Right cardiac atrium (tissue), 5 donors: ENCODE data around the gene PIK3R2. TPM values are rescaled to one million over a fixed set of nuclear protein-coding genes. Genes with fewer than 3 reads are reported as not detected.

ENCODE experiments used
- ATAC-seq, 2 donors: fragments of 200-7000 bp; cut with Tn5 transposase; one replicate each; pipeline versions ENCODE4 v1.8.0 to v1.9.1; 2020; ENCODE audit warnings: moderate library complexity in 2 of 2, mild to moderate bottlenecking in 1 of 2
- DNase-seq, 3 donors: peaks; one replicate each; pipeline ENCODE4 v3.0.0-alpha.2; 2020
- H3K27ac ChIP-seq: one replicate; pipeline ENCODE4 v1.5.1; 2013; ENCODE audit warnings: mild to moderate bottlenecking, low read length, control low read depth, moderate library complexity
- H3K27me3 ChIP-seq: one replicate; pipeline ENCODE4 v1.6.1; 2013; ENCODE audit not compliant: control insufficient read depth, insufficient read depth
- H3K4me1 ChIP-seq: one replicate; pipeline ENCODE4 v1.6.1; 2013; ENCODE audit warnings: low read length; ENCODE audit not compliant: control insufficient read depth, insufficient read depth
- H3K4me3 ChIP-seq: one replicate; pipeline ENCODE4 v1.5.1; 2013; ENCODE audit warnings: low read length, control low read depth
- H3K9me3 ChIP-seq: one replicate; pipeline ENCODE4 v1.6.1; 2013; ENCODE audit warnings: low read length; ENCODE audit not compliant: control insufficient read depth
- WGBS: extraction: QIAGEN DNeasy Blood & Tissue Kit; methylation state at CpG from one replicate; pipeline ENCODE4 v1.1.7; 2013; 5-methylcytosine and 5-hydroxymethylcytosine counted together
- intact Hi-C, 4 donors: fragments of 100-400 bp; cut with DNase I; formaldehyde crosslinking; loops; one replicate each; pipeline versions ENCODE4 v1.11.0 to v1.14.0; 2022 to 2023
- polyA plus RNA-seq: library from polyadenylated mRNA; stranded (reverse); fragments of 200-250 nt; gene quantifications from one replicate; pipeline ENCODE4 v1.2.3, GENCODE V29; 2013
- total RNA-seq, 4 donors: library from RNA; stranded (reverse); fragmentation: NEBNext Ultra II Directional; extraction: Animal tissue kit (Norgen Biotek cat#: 25700); gene quantifications; one replicate each; pipeline ENCODE4 v1.2.1, GENCODE V29; 2021
- donor health status: healthy with polysubstance abuse.
- donor health status: DM: no; HTN: yes; CAD: no.
- donor health status: DM: no; HTN: no; CAD: no.
- donor health status: DM: no; HTN: yes; CAD: no; lungs with severe emphysema.
- donor health status: DM: yes; HTN: yes; CAD: no.

PIK3R2 gene
- total and polyA plus RNA-seq, 5 donors, result 7.1 to 30.1 (median 24.9) TPM

DNA sequence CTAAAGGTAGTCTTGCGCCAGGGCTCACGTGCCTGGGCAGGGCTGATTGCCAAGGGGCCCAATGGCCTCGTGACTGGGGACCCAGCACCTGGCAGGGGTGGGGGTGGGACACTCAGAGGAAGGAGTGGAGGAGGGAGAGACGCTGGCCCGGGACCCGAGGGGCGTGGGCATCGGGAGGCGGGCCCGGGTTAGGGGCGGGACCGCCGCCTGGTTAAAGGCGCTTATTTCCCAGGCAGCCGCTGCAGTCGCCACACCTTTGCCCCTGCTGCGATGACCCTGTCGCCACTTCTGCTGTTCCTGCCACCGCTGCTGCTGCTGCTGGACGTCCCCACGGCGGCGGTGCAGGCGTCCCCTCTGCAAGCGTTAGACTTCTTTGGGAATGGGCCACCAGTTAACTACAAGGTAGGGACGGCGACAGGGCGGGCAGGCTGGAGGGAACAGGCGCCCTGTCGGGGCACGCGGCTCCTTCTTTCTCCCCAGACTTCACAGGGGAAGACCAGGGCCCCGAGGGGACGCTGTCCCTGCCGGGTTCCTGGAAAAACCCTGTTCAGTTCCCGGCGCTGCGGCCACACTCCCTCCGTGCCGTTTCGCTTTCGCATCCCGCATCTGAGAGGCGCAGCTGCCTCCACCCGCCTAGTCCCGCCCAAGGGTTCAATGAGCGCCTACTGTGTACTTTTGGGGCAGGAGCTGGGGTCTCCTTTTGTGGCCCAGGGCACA, 20.8 kb downstream of the PIK3R2 start, which contains the start of gene IFI30:
IFI30 (plus strand) TSS at position 242 of the 717 bp plus-strand sequence; CDS start at position 271, 29 bp downstream.
- WGBS, result under 1% methylated on average over 47 of the region's 47 CpGs
- Histone ChIP-seq H3K9me3 (no peaks in the 10 kb centered on the region), H3K27me3 (no peaks in the 10 kb centered on the region), H3K4me3 (peak within 1 kb of the TSS; percentile 53), H3K27ac (no peak within 1 kb of the TSS), H3K4me1 (peaks cover 2% of the 10 kb centered on the region)
- peak; percentile 76 to 92 (median 90) for DNase-seq
- intact Hi-C loops, result no loop called here
- ATAC-seq, result peak; percentile 77 to 80

DNA sequence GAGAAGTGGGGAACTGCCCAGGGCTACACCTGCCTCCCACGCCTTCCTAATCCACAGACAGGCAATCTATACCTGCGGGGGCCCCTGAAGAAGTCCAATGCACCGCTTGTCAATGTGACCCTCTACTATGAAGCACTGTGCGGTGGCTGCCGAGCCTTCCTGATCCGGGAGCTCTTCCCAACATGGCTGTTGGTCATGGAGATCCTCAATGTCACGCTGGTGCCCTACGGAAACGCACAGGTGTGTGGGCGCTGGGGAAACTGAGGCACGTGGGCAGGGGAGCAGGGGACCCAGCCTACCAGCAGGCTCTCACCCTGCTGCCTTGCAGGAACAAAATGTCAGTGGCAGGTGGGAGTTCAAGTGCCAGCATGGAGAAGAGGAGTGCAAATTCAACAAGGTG, 22.0 kb downstream of the PIK3R2 start:
- peaks cover 2% of the 10 kb centered on the region for H3K4me1 ChIP-seq
- 85% methylated on average over 11 of the region's 11 CpGs for WGBS
- no peaks in the 10 kb centered on the region for H3K27me3 ChIP-seq
- no peak overlapping the region for H3K4me3 ChIP-seq
- intact Hi-C loops, result no loop called here
- no peak for ATAC-seq
- H3K27ac ChIP-seq, result no peak overlapping the region
- DNase-seq, result peak in 1 of 3 donors; percentile 29
- H3K9me3 ChIP-seq, result no peaks in the 10 kb centered on the region

GRCh38 chr19:18176367-18177310, 23.7 kb downstream of the PIK3R2 start:
- intact Hi-C loops, result no loop called here
- H3K4me3 ChIP-seq, result no peak overlapping the region

GRCh38 chr19:18179957-18180356, 27.0 kb downstream of the PIK3R2 start:
- Histone ChIP-seq H3K4me1 (no peaks in the 10 kb centered on the region), H3K9me3 (no peaks in the 10 kb centered on the region), H3K27ac (no peak overlapping the region), H3K4me3 (no peak overlapping the region), H3K27me3 (no peaks in the 10 kb centered on the region)
- WGBS, result 88% methylated on average over 5 of the region's 5 CpGs
- intact Hi-C loops, result no loop called here
- DNase-seq (peak in 1 of 3 donors; percentile 16), ATAC-seq (no peak)

More at GRCh38 chr19:18176367-18177310, 23.7 kb downstream of the PIK3R2 start:
- Histone ChIP-seq H3K4me1 (peaks cover 2% of the 10 kb centered on the region), H3K9me3 (no peaks in the 10 kb centered on the region), H3K27ac (no peak overlapping the region), H3K27me3 (no peaks in the 10 kb centered on the region)
- DNase-seq (peak in 1 of 3 donors; percentile 50), ATAC-seq (no peak)
- WGBS, result 74% methylated on average over 19 of the region's 19 CpGs

GRCh38 chr19:18183529-18183928, 30.6 kb downstream of the PIK3R2 start:
- intact Hi-C loops, result no loop called here
- DNase-seq (no peak), ATAC-seq (no peak)
- H3K4me3 ChIP-seq, result no peak overlapping the region
- H3K9me3 ChIP-seq, result no peaks in the 10 kb centered on the region
- no peak overlapping the region for H3K27ac ChIP-seq
- H3K4me1 ChIP-seq, result no peaks in the 10 kb centered on the region
- no peaks in the 10 kb centered on the region for H3K27me3 ChIP-seq

DNA sequence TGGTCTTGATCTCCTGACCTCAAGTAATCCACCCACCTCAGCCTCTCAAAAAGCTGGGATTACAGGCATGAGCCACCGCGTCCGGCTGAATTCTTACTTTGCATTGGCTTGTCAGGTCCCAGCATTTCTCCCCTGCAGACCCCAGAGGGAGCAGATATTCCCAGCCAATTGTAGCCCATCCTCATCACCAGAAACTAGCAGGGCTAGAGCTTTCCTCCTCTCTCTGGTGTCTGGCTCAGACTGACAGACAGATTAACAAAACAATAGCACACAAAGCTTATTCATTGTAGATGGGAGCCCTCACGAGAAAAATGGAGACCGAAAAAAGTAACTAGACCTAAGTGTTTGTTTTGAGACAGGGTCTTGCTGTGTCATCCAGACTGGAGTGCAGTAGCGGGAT, 32.6 kb downstream of the PIK3R2 start:
- Histone ChIP-seq H3K4me1 (no peaks in the 10 kb centered on the region), H3K27ac (no peak overlapping the region), H3K4me3 (no peak overlapping the region), H3K9me3 (no peaks in the 10 kb centered on the region), H3K27me3 (no peaks in the 10 kb centered on the region)
- intact Hi-C loops, result no loop called here
- DNase-seq, result no peak
- no peak for ATAC-seq
- WGBS, result 60% methylated on average over 6 of the region's 6 CpGs

DNA sequence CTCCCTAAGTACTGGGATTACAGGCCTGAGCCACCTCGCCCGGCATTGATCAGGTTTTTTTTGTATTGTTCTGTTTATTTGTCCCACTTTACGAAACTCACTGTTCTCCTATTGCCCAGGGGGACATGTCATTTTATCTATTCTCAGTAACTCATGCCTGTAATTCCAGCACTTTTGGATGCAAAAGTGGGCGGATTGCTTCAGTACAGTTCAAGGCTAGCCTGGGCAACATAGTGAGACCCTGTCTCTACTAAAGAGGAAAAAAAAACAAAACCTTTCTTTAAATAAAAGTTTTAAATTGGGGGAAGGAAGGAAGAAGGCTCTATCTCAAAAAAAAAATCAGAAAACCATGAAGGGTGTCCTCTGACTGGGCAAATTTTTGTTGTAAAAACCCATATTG, 37.3 kb downstream of the PIK3R2 start:
- no peaks in the 10 kb centered on the region for H3K4me1 ChIP-seq
- H3K9me3 ChIP-seq, result no peaks in the 10 kb centered on the region
- no peaks in the 10 kb centered on the region for H3K27me3 ChIP-seq
- 90% methylated on average over 4 of the region's 4 CpGs for WGBS
- intact Hi-C loops, result no loop called here
- DNase-seq (peak in 1 of 3 donors; percentile 10), ATAC-seq (no peak)
- H3K27ac ChIP-seq, result no peak overlapping the region
- H3K4me3 ChIP-seq, result no peak overlapping the region

GRCh38 chr19:18191640-18192062, 38.7 kb downstream of the PIK3R2 start:
- WGBS, result 73% methylated on average over 5 of the region's 5 CpGs
- ATAC-seq, result no peak
- intact Hi-C loops, result no loop called here
- peak overlapping the region; percentile 30 for H3K27ac ChIP-seq
- no peaks in the 10 kb centered on the region for H3K27me3 ChIP-seq
- no peaks in the 10 kb centered on the region for H3K9me3 ChIP-seq
- no peaks in the 10 kb centered on the region for H3K4me1 ChIP-seq
- no peak overlapping the region for H3K4me3 ChIP-seq
- peak in 1 of 3 donors; percentile 28 for DNase-seq

DNA sequence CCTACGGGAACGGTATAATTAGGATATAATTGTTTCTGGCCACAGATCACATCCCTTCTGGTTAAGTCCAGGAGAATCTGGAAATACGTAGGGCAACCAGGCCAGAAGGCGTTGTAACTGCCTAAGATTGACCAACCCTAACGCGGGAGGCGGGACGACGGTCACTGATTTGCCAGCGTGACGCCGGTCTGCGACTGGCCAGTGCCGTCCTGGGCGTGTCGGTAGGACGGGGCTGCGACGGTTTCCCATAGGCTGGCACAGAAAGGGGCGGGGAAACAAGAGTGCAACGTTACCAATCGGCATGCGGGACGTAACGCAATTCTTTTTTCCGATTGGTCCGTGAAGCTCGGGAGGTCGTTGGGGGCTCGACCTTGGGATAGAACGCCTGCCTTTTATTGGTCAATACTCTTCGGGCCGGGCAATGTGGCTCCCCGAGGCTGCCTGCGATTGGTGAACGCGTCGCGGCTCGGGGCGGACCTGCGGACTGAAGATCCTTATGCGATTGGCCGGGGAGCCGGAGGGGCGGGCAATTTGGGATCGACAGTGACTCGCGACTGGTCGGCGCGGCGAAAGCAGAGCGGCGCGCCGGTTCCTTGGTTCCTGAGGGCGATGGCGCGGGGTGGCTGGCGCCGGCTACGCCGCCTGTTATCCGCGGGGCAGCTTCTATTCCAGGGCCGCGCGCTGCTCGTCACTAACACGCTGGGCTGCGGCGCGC, 39.9 kb downstream of the PIK3R2 start, which contains the start of gene MPV17L2:
MPV17L2 (plus strand) TSS at position 546 of the 715 bp plus-strand sequence; CDS start at position 610, 64 bp downstream.
- peak; percentile 100 for DNase-seq
- Histone ChIP-seq H3K27ac (peak within 1 kb of the TSS; percentile 94), H3K27me3 (no peaks in the 10 kb centered on the region), H3K4me3 (peak within 1 kb of the TSS; percentile 69), H3K4me1 (no peaks in the 10 kb centered on the region), H3K9me3 (no peaks in the 10 kb centered on the region)
- intact Hi-C loops, result no loop called here
- under 1% methylated on average over 74 of the region's 74 CpGs for whole genome bisulfite sequencing
- peak; percentile 96 to 97 for ATAC-seq

GRCh38 chr19:18193388-18194180, 40.6 kb downstream of the PIK3R2 start:
- Histone ChIP-seq H3K27ac (peak overlapping the region; percentile 21), H3K4me3 (peak overlapping the region; percentile 69), H3K9me3 (no peaks in the 10 kb centered on the region), H3K27me3 (no peaks in the 10 kb centered on the region), H3K4me1 (no peaks in the 10 kb centered on the region)
- ATAC-seq, result peak; percentile 2 to 6
- WGBS, result 4% methylated on average over 46 of the region's 46 CpGs
- intact Hi-C loops, result no loop called here
- DNase-seq, result no peak
